K562 (cell line): ENCODE results near the gene POLDIP3. TPM values are rescaled to one million over a fixed set of nuclear protein-coding genes. Genes with fewer than 3 reads are reported as not detected.
A peak's percentile ranks its signal among the peaks of the same experiment; 100 is the strongest.

Experiments used
- ATAC-seq: fragments of 200-7000 bp; cut with Tn5 transposase; 3 replicates; pipeline ENCODE4 v1.9.1; 2020; ENCODE audit warnings: moderate library complexity
- Bru-seq: library from RNA; stranded (reverse); fragments of 400-500 nt; gene quantifications from one replicate; lab custom pipeline; 2021; lab: Mats Ljungman, UMichigan
- BruChase-seq, 2 experiments: library from RNA; stranded (reverse); fragments of 400-500 nt; gene quantifications; one replicate each; lab custom pipeline; 2021; lab: Mats Ljungman, UMichigan
- BruUV-seq: library from RNA; stranded (reverse); fragments of 400-500 nt; replicated peaks from 2 replicates; lab custom pipeline; 2021; lab: Mats Ljungman, UMichigan
- CTCF ChIA-PET: fragments of 300-600 bp; formaldehyde crosslinking; extraction: SDS; loops from one replicate; lab custom pipeline; 2021; ENCODE audit warnings: low intra/inter-chr PET ratio; lab: Yijun Ruan, JAX
- POLR2A ChIA-PET: fragments of 300-600, 350-650 bp; sonication (Branson Sonifier 250); formaldehyde crosslinking; extraction: SDS; loops from one replicate; lab custom pipeline; 2021; ENCODE audit warnings: antibody characterized with exemption, inconsistent platforms; lab: Yijun Ruan, JAX
- DNase-seq, 4 experiments: peaks; one replicate each; pipeline versions ENCODE4 v3.0.0 to v3.0.0-alpha.2; 2011 to 2018; ENCODE audit warnings: low spot score in 3 of 4, mixed read lengths in 3 of 4; ENCODE audit errors: extremely low read depth in 1 of 4
- FAIRE-seq: peaks from 2 replicates; lab custom pipeline; 2011; peaks lifted over from hg19 to GRCh38; lab: Jason Lieb, UNC
- H2AFZ ChIP-seq: 2 replicates; pipeline ENCODE4 v1.6.0; 2011; ENCODE audit warnings: low read depth, low read length, control low read depth, inconsistent platforms
- H3K27ac ChIP-seq: fragments of 200-600 bp; 3 replicates; pipeline ENCODE4 v1.8.0; 2011; ENCODE audit warnings: low read depth, mild to moderate bottlenecking, control low read depth, inconsistent platforms, low read length, moderate library complexity, mixed read lengths; ENCODE audit errors: extremely low read depth
- H3K27me3 ChIP-seq, 2 experiments: fragments of 300-600 bp in 1 of 2; 2 replicates in 1 of 2; 3 replicates in 1 of 2; pipeline versions ENCODE4 v1.6.0 to v1.8.0; 2011; ENCODE audit warnings: inconsistent platforms in 2 of 2, low read length in 2 of 2, mild to moderate bottlenecking in 1 of 2, mixed read lengths in 1 of 2, moderate library complexity in 1 of 2; ENCODE audit not compliant: control insufficient read depth in 2 of 2, insufficient read depth in 2 of 2
- H3K36me3 ChIP-seq: fragments of 300-600 bp; 3 replicates; pipeline ENCODE4 v1.8.0; 2011; ENCODE audit warnings: mild to moderate bottlenecking, low read length, inconsistent platforms; ENCODE audit not compliant: control insufficient read depth, insufficient read depth
- H3K4me1 ChIP-seq, 2 experiments: fragments of 200-600 bp in 1 of 2; replicated peaks in 1 of 2; 2 replicates in 1 of 2; 3 replicates in 1 of 2; pipeline versions ENCODE4 v1.5.1 to v1.8.0; 2011; ENCODE audit warnings: inconsistent platforms in 2 of 2, low read length in 2 of 2, mild to moderate bottlenecking in 1 of 2, mixed read lengths in 1 of 2, moderate library complexity in 1 of 2; ENCODE audit not compliant: control insufficient read depth in 2 of 2, insufficient read depth in 2 of 2
- H3K4me2 ChIP-seq: 2 replicates; pipeline ENCODE4 v1.6.1; 2011; ENCODE audit warnings: low read length, control low read depth, inconsistent platforms, mixed read lengths; ENCODE audit not compliant: insufficient read depth
- H3K4me3 ChIP-seq: fragments of 200-600 bp; sonication (generic), shearing (Covaris generic); 2 replicates; pipeline ENCODE4 v1.5.1; 2016; ENCODE audit warnings: control low read depth, inconsistent platforms
- H3K79me2 ChIP-seq: fragments of 200-600 bp; 3 replicates; pipeline ENCODE4 v1.8.0; 2011; ENCODE audit warnings: low read length, inconsistent platforms; ENCODE audit not compliant: control insufficient read depth, insufficient read depth
- H3K9ac ChIP-seq, 2 experiments: 2 replicates each; pipeline versions ENCODE4 v1.6.0 to v1.6.1; 2011; ENCODE audit warnings: low read depth in 2 of 2, low read length in 2 of 2, control low read depth in 1 of 2, inconsistent platforms in 1 of 2, mild to moderate bottlenecking in 1 of 2, mixed read lengths in 1 of 2; ENCODE audit not compliant: insufficient read depth in 1 of 2
- H3K9me1 ChIP-seq: one replicate; pipeline ENCODE4 v1.6.0; 2011; ENCODE audit warnings: inconsistent platforms, mild to moderate bottlenecking, low read length, moderate library complexity; ENCODE audit not compliant: control insufficient read depth, insufficient read depth
- H3K9me3 ChIP-seq: replicated peaks from 2 replicates; pipeline ENCODE4 v1.5.1; 2011; ENCODE audit warnings: low read depth, low read length, inconsistent platforms; ENCODE audit not compliant: control insufficient read depth, insufficient read depth
- H4K20me1 ChIP-seq: replicated peaks from 2 replicates; pipeline ENCODE4 v1.6.1; 2011; ENCODE audit warnings: low read length, inconsistent platforms, mixed read lengths; ENCODE audit not compliant: control insufficient read depth, insufficient read depth
- BDP1 ChIP-seq: IDR thresholded peaks from 3 replicates; pipeline ENCODE4 v1.6.1; 2011; ENCODE audit not compliant: insufficient read length, insufficient read depth
- BRF1 ChIP-seq: IDR thresholded peaks from 3 replicates; pipeline ENCODE4 v1.6.1; 2011; ENCODE audit warnings: borderline replicate concordance, mild to moderate bottlenecking; ENCODE audit not compliant: insufficient read length; ENCODE audit errors: extremely low read depth
- C11orf30 ChIP-seq: fragments of 450-650 bp; IDR thresholded peaks from 2 replicates; pipeline ENCODE4 v1.6.1; 2016; ENCODE audit warnings: low read depth, mild to moderate bottlenecking
- CAMTA2 ChIP-seq: fragments of 250-450 bp; sonication (Bioruptor Pico); conservative IDR thresholded peaks from 2 replicates; pipeline ENCODE4 v1.5.1; 2022
- CREM ChIP-seq: IDR thresholded peaks from 2 replicates; pipeline ENCODE4 v1.6.1; 2014; ENCODE audit warnings: antibody characterized with exemption, low read depth
- HOXB6 ChIP-seq: fragments of 250-450 bp; sonication (Bioruptor Pico); IDR thresholded peaks from 2 replicates; pipeline ENCODE4 v1.5.1; 2022; ENCODE audit warnings: mild to moderate bottlenecking, borderline replicate concordance
- KAT7 ChIP-seq: sonication (generic); formaldehyde crosslinking; IDR thresholded peaks from 2 replicates; pipeline ENCODE4 v1.8.0; 2022; ENCODE audit warnings: missing genetic modification reagents, mild to moderate bottlenecking, borderline replicate concordance
- MYNN ChIP-seq, 2 experiments: sonication (generic); formaldehyde crosslinking in 1 of 2; IDR thresholded peaks; 2 replicates each; pipeline versions ENCODE4 v1.5.0 to v1.6.1; 2016 to 2020; ENCODE audit warnings: antibody characterized with exemption in 1 of 2, missing genetic modification reagents in 1 of 2
- NR4A1 ChIP-seq, 2 experiments: fragments of 250-450 bp in 1 of 2; fragments of 450-650 bp in 1 of 2; sonication (Bioruptor Pico) in 1 of 2; IDR thresholded peaks; 2 replicates each; pipeline versions ENCODE4 v1.4.0 to v1.6.1; 2016 to 2020; ENCODE audit warnings: mild to moderate bottlenecking in 2 of 2, missing compliant biosample characterization in 1 of 2, missing genetic modification characterization in 1 of 2, moderate library complexity in 1 of 2
- STAG1 ChIP-seq: sonication (generic); formaldehyde crosslinking; IDR thresholded peaks from 2 replicates; pipeline ENCODE4 v1.5.0; 2020; ENCODE audit warnings: missing genetic modification reagents, borderline replicate concordance
- ZC3H11A ChIP-seq: IDR thresholded peaks from 2 replicates; pipeline ENCODE4 v1.6.1; 2012; ENCODE audit warnings: low read depth, low read length, improper control_type of control experiment
- ZNF324 ChIP-seq: fragments of 250-450 bp; sonication (Bioruptor Pico); IDR thresholded peaks from 2 replicates; pipeline ENCODE4 v1.4.0; 2020; ENCODE audit warnings: mild to moderate bottlenecking
- WGBS: fragments of 100-300 bp; shearing (Covaris generic); methylation state at CpG from one replicate; pipeline ENCODE4 v1.1.6; 2016; ENCODE audit warnings: low coverage, mixed read lengths; ENCODE audit not compliant: insufficient coverage; ENCODE audit errors: missing lambda C conversion rate; 5-methylcytosine and 5-hydroxymethylcytosine counted together
- in situ Hi-C: fragments of 300-500 bp; cut with MboI; formaldehyde crosslinking; loops from 4 replicates; pipeline ENCODE4 v1.15.0; 2018; ENCODE audit warnings: inconsistent platforms, mixed read lengths
- intact Hi-C: fragments of 100-400 bp; cut with micrococcal nuclease; formaldehyde crosslinking; loops from 2 replicates; pipeline ENCODE4 v1.14.2; 2022
- long read RNA-seq, 3 experiments: library from polyadenylated mRNA in 2 of 3; library from RNA in 1 of 3; unstranded in 2 of 3; stranded (forward) in 1 of 3; transcript quantifications; one replicate each; pipeline ENCODE4 v2.0.0, GENCODE V29; 2019 to 2022
- polyA minus RNA-seq, 3 experiments: library from RNA; depleted of rRNA, polyadenylated mRNA; stranded (reverse); fragments of >200 nt; gene quantifications; 2 replicates each; pipeline ENCODE4 v1.2.3, GENCODE V29; 2011
- polyA plus RNA-seq, 8 experiments: library from polyadenylated mRNA; depleted of rRNA in 4 of 8; stranded (reverse) in 5 of 8; unstranded in 3 of 8; fragments of >200 nt; fragmentation: Nextera tagmentation in 2 of 8; fragmentation: Illumina TruSeq in 1 of 8; extraction: Ambion mirVana in 2 of 8; extraction: Trizol in 1 of 8; gene quantifications; 2 replicates each; pipeline versions ENCODE4 v1.2.1 to v1.2.3, GENCODE V29; 2011 to 2014; ENCODE audit warnings: inconsistent platforms in 1 of 8, missing spikeins in 1 of 8
- total RNA-seq, 7 experiments: library from RNA; depleted of rRNA in 6 of 7; stranded (reverse); fragments of >200 nt in 6 of 7; fragmentation: Illumina TruSeq in 2 of 7; extraction: Trizol in 2 of 7; gene quantifications; 2 replicates each; pipeline versions ENCODE4 v1.2.1 to v1.2.3, GENCODE V29; 2011 to 2021; ENCODE audit warnings: low replicate concordance in 1 of 7
- TF ChIP-seq, protein P1 (sequence below): fragments of 450-650 bp; IDR thresholded peaks from 2 replicates; pipeline ENCODE4 v1.6.1; 2016

The POLDIP3 gene, protein sequence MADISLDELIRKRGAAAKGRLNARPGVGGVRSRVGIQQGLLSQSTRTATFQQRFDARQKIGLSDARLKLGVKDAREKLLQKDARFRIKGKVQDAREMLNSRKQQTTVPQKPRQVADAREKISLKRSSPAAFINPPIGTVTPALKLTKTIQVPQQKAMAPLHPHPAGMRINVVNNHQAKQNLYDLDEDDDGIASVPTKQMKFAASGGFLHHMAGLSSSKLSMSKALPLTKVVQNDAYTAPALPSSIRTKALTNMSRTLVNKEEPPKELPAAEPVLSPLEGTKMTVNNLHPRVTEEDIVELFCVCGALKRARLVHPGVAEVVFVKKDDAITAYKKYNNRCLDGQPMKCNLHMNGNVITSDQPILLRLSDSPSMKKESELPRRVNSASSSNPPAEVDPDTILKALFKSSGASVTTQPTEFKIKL
- total RNA-seq (2011; cell fraction: chromatin; rRNA removed; ENCODE audit: low replicate concordance) = 48.1 and 83.3 TPM in 2 replicates
- total RNA-seq (2011; cell fraction: nucleolus; rRNA removed) = 38.3 and 41.5 TPM in 2 replicates
- 41.4 and 45.6 TPM in 2 replicates for total RNA-seq (2011; cell fraction: nucleoplasm; rRNA removed)
- total RNA-seq (2014; rRNA removed) (24.9 and 39.1 TPM in 2 replicates), total RNA-seq (2014; rRNA removed; fragmentation: Illumina TruSeq; extraction: Trizol) (23.5 and 24.1 TPM in 2 replicates), total RNA-seq (2015; rRNA removed; fragmentation: Illumina TruSeq; extraction: Trizol) (25.5 and 26.3 TPM in 2 replicates), total RNA-seq (2021) (47.3 and 53.6 TPM in 2 replicates), polyA plus RNA-seq (2011; rRNA removed) (44.4 and 53.8 TPM in 2 replicates), polyA plus RNA-seq (2014; fragmentation: Illumina TruSeq; extraction: Trizol) (47.7 and 53.0 TPM in 2 replicates), polyA plus RNA-seq (2014; fragmentation: Nextera tagmentation; extraction: Ambion mirVana) (10 to 100 TPM; 14.3 to 22.3 TPM), polyA plus RNA-seq (2014; rRNA removed) (39.8 and 45.4 TPM in 2 replicates), polyA minus RNA-seq (2011; rRNA and poly(A)+ RNA removed) (28.0 and 31.6 TPM in 2 replicates), Bru-seq, nascent RNA (percentile 76 among the genes with signal in this experiment), BruChase-seq, experiment 1, labeled RNA remaining after a 2-hour chase (percentile 82 among the genes with signal in this experiment), BruChase-seq, experiment 2, labeled RNA remaining after a 6-hour chase (percentile 87 among the genes with signal in this experiment)
- 32.6 and 35.2 TPM in 2 replicates for polyA plus RNA-seq (2011; cell fraction: cytosol; rRNA removed)
- 57.4 and 60.2 TPM in 2 replicates for polyA plus RNA-seq (2011; cell fraction: nucleus; rRNA removed)
- polyA plus RNA-seq (2012) = 44.3 and 46.7 TPM in 2 replicates
- 18.9 and 27.0 TPM in 2 replicates for polyA minus RNA-seq (2011; cell fraction: cytosol; rRNA and poly(A)+ RNA removed)
- 13.5 and 18.8 TPM in 2 replicates for polyA minus RNA-seq (2011; cell fraction: nucleus; rRNA and poly(A)+ RNA removed)
- long read RNA-seq, experiment 1, transcript POLDIP3-201 (9 exons, 3,441 nt) = major isoform, 75 of 275 reads
- long read RNA-seq, experiment 1, transcript POLDIP3-203 (8 exons, 3,323 nt) = minor isoform, 42 of 275 reads
- long read RNA-seq, experiment 1, partial matches to known transcripts = 58 of 275 reads
- long read RNA-seq, experiment 1, other reads (novel, unspliced or antisense) = 98 of 275 reads
- long read RNA-seq, experiment 2, transcript POLDIP3-203 (8 exons, 3,323 nt) = major isoform, 17 of 63 reads
- long read RNA-seq, experiment 2, transcript POLDIP3-201 (9 exons, 3,441 nt) = minor isoform, 16 of 63 reads
- long read RNA-seq, experiment 2, partial matches to known transcripts = 6 of 63 reads
- long read RNA-seq, experiment 2, other reads (novel, unspliced or antisense) = 24 of 63 reads
- long read RNA-seq, experiment 3, transcript POLDIP3-201 (9 exons, 3,441 nt) = major isoform, 23 of 39 reads
- long read RNA-seq, experiment 3, transcript POLDIP3-203 (8 exons, 3,323 nt) = minor isoform, 7 of 39 reads
- long read RNA-seq, experiment 3, partial matches to known transcripts = 2 of 39 reads
- long read RNA-seq, experiment 3, other reads (novel, unspliced or antisense) = 7 of 39 reads

DNA sequence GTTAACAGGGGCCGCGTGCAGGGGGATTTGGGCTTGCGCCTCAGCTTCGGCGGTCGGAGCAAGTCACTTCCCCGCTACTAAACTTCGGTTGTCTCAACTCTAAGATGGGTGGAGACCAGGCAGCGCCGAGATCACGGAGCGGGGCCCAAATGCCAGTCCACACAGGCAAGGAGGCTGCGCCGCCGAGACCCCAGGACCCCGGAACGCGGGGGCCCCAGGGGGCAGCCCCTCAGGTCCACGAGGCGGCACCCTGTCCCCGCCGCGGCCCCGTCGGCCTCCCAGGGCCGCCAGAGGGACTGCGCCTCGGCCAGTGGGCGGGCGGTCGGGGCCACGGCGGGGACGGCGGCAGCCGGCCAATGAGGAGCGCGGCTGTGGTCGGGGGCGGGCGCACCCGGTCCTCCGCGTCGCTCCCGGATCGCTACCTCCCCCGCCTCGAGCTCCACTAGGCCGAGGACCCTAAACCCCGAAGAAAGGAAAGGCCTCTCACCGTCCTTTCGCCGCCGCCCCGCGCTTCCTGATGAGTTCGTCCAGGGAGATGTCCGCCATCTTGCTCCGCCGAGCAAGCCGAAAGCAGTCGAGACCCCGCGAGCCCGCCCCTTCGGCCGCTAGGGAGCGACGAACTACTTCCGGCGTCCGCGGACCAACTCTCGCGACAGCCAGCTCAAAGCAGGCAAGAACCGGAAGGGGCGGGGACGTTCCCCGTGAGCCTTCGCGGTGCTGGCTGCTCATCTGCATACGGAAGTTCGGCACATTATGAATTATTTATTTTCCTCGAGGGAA is at the start of gene POLDIP3:
Gene POLDIP3, minus strand, starts transcription at position 572 of the 780 bp plus-strand sequence. Its CDS starts 26 bp downstream, at position 546.
- peak within 1 kb of the TSS; percentile 93 to 97 for H3K9ac ChIP-seq
- DNase-seq (peak; percentile 90 to 96 (median 90)), FAIRE-seq (peak; percentile 96), ATAC-seq (peak; percentile 87)
- CTCF ChIA-PET = no interaction called here
- peaks cover 50% of the 10 kb centered on the region for H3K79me2 ChIP-seq
- peak within 1 kb of the TSS; percentile 80 for H3K4me2 ChIP-seq
- H4K20me1 ChIP-seq = 0 out of 2 replicates have a peak, but pooled peaks cover 17% of the 10 kb centered on the region
- no peaks in the 10 kb centered on the region for H3K9me1 ChIP-seq
- H3K27ac ChIP-seq = peak within 1 kb of the TSS; percentile 95
- H3K27me3 ChIP-seq = no peaks in the 10 kb centered on the region
- no TSS peak for BruUV-seq
- in situ Hi-C loops = no loop called here
- WGBS = 2% methylated on average over 56 of the region's 85 CpGs
- H3K36me3 ChIP-seq = peaks cover 38% of the 10 kb centered on the region; the same call in 2 of the 3 replicates
- peak within 1 kb of the TSS; percentile 61 for H3K4me3 ChIP-seq
- intact Hi-C loops = no loop called here
- H3K4me1 ChIP-seq = peaks cover 15 to 43% of the 10 kb centered on the region in 2 experiments; a peak in 4 of 5 replicates
- POLR2A ChIA-PET = interaction anchor here (0.5 to 3.1 kb wide), 44 partner anchors 8 to 1412 kb away, joined by 3 to 46 read pairs (median 4); partner anchors contain the start of genes ATP5MGL, CENPM and CYB5R3
- peak within 1 kb of the TSS; percentile 86 for H2AFZ ChIP-seq
- H3K9me3 ChIP-seq = no peaks in the 10 kb centered on the region
- TF ChIP-seq, protein P1, sequence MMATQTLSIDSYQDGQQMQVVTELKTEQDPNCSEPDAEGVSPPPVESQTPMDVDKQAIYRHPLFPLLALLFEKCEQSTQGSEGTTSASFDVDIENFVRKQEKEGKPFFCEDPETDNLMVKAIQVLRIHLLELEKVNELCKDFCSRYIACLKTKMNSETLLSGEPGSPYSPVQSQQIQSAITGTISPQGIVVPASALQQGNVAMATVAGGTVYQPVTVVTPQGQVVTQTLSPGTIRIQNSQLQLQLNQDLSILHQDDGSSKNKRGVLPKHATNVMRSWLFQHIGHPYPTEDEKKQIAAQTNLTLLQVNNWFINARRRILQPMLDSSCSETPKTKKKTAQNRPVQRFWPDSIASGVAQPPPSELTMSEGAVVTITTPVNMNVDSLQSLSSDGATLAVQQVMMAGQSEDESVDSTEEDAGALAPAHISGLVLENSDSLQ = no peak
- no peak for TF ChIP-seq BDP1
- peak; percentile 69 for TF ChIP-seq CREM
- TF ChIP-seq NR4A1 (CRISPR knock-in tag; IDR thresholded peaks at IDR 0.05) = no peak
- no peak for TF ChIP-seq NR4A1 (tag; IDR thresholded peaks at IDR 0.05)
- no peak for TF ChIP-seq ZNF324 (CRISPR knock-in tag)
- TF ChIP-seq KAT7 = 0 out of 2 replicates have a peak, but pooled peaks have one; percentile 69
- TF ChIP-seq CAMTA2 (CRISPR knock-in tag) = no peak
- TF ChIP-seq BRF1 = no peak
- no peak for TF ChIP-seq STAG1 (CRISPR knock-in tag)
- TF ChIP-seq ZC3H11A = no peak
- peak; percentile 62 for TF ChIP-seq C11orf30
- no peak for TF ChIP-seq HOXB6 (CRISPR knock-in tag)
- no peak for TF ChIP-seq MYNN (IDR thresholded peaks at IDR 0.05)
- TF ChIP-seq MYNN (CRISPR knock-in tag; IDR thresholded peaks at IDR 0.05) = no peak
